ENCODE results near the gene HBS1L.

Gene HBS1L

GRCh38 chr6:135054569-135055498 lies at the start of gene HBS1L:
TSS of gene HBS1L (minus strand) at chr6:135054822. CDS start at chr6:135054691, 131 bp downstream.
- DNase-seq: peak; percentile 68

GRCh38 chr6:135104199-135104598 lies 49.6 kb upstream of the HBS1L start:
- no peak for DNase-seq

- DNase-seq: no peak
Measured at GRCh38 chr6:135102191-135102590, 47.6 kb upstream of the HBS1L start.

- no peak for DNase-seq
Measured at GRCh38 chr6:135097172-135097571, 42.5 kb upstream of the HBS1L start.

GRCh38 chr6:135096403-135097130 lies 41.9 kb upstream of the HBS1L start:
- DNase-seq: no peak

GRCh38 chr6:135095716-135096115 lies 41.1 kb upstream of the HBS1L start:
- DNase-seq: no peak

GRCh38 chr6:135094403-135094821 lies 39.8 kb upstream of the HBS1L start:
- no peak for DNase-seq

GRCh38 chr6:135093578-135093977 lies 39.0 kb upstream of the HBS1L start:
- no peak for DNase-seq

- DNase-seq: no peak
Measured at GRCh38 chr6:135092724-135093123, 38.1 kb upstream of the HBS1L start.

- no peak for DNase-seq
Measured at GRCh38 chr6:135090819-135091218, 36.2 kb upstream of the HBS1L start.

- DNase-seq: no peak
Measured at GRCh38 chr6:135089901-135090300, 35.3 kb upstream of the HBS1L start.

- no peak for DNase-seq
Measured at GRCh38 chr6:135088818-135089809, 34.5 kb upstream of the HBS1L start.

GRCh38 chr6:135088281-135088680 lies 33.7 kb upstream of the HBS1L start:
- no peak for DNase-seq

- no peak for DNase-seq
Measured at GRCh38 chr6:135087803-135088202, 33.2 kb upstream of the HBS1L start.

GRCh38 chr6:135087403-135087802 lies 32.8 kb upstream of the HBS1L start:
- DNase-seq: no peak

- no peak for DNase-seq
Measured at GRCh38 chr6:135086414-135086764, 31.8 kb upstream of the HBS1L start.

GRCh38 chr6:135085700-135086413 lies 31.2 kb upstream of the HBS1L start:
- no peak for DNase-seq

GRCh38 chr6:135084916-135085269 lies 30.3 kb upstream of the HBS1L start:
- DNase-seq: no peak

- DNase-seq: no peak
Measured at GRCh38 chr6:135084001-135084915, 29.6 kb upstream of the HBS1L start.

- DNase-seq: no peak
Measured at GRCh38 chr6:135081966-135082365, 27.3 kb upstream of the HBS1L start.

GRCh38 chr6:135075018-135075417 lies 20.4 kb upstream of the HBS1L start:
- no peak for DNase-seq
